HUDEP-2 (cell line): ENCODE results near the gene NPPC.
"Not testable (repeated sequence)": the region's sequence is repeated elsewhere in the genome, so short reads cannot be mapped to it uniquely, and the experiment has no call there.

Source experiments
- DNase-seq, 76 experiments: peaks; one replicate each; lab custom pipeline; 2025; ENCODE audit not compliant: unreplicated experiment in 76 of 76; lab: John Stamatoyannopoulos, UW

NPPC gene

GRCh38 chr2:231926180-231926741 is at the start of gene NPPC:
TSS of gene NPPC (minus strand) at chr2:231926396. CDS start at chr2:231926249, 147 bp downstream.
- peak in 46 of 76 experiments; percentile 5 to 62 (median 28) for DNase-seq

- no peak for DNase-seq
Observed at GRCh38 chr2:231975001-231975400, 48.8 kb upstream of the NPPC start.

DNA sequence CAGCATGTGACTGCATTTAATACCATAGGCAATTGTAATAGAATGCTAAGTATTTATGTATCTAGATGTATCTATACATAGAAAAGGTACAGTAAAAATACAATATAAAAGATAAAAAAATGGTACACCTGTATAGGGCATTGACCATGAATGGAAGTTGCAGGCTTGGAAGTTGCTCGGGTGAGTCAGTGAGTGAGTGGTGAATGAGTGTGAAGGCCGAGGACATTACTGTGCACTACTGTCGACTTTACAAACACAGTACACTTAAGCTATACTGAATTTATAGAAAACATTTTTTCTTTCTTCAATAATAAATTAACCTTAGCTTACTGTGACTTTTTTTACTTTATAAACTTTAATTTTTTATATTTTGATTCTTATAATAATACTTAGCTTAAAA is 44.3 kb upstream of the NPPC start:
- DNase-seq: no peak

GRCh38 chr2:231968820-231969219 is 42.6 kb upstream of the NPPC start:
- no peak for DNase-seq

- DNase-seq: no peak
Observed at GRCh38 chr2:231966886-231967285, 40.7 kb upstream of the NPPC start.

DNA sequence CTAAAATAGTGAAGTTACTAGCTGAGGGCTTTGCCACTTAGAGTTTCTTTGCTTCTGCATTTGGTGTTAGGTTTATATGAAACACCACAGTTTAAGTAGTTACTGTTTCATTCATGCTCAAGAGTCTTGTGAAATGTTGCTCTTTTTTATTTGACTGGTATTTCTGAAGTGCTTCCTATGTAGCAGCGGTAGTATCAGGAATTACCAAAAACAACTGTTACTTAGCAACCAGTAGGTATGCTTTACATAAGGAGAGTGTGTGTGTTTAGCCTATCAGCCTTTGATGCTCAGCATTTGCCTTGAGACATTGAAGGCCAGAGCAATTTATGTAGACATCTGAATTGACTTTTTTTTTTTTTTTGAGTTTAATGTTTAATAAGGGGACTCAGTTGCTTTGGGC is 38.9 kb upstream of the NPPC start:
- DNase-seq: no peak

GRCh38 chr2:231961349-231962166 is 35.4 kb upstream of the NPPC start, which contains the start of gene DIS3L2:
TSS of gene DIS3L2 (plus strand) at chr2:231961713. CDS start at chr2:232014928, 53,215 bp downstream.
- peak in 73 of 76 experiments; percentile 8 to 87 (median 62) for DNase-seq

- peak in 6 of 76 experiments; percentile 32 to 57 (median 40) for DNase-seq
Observed at GRCh38 chr2:231960810-231961348, 34.7 kb upstream of the NPPC start.

DNA sequence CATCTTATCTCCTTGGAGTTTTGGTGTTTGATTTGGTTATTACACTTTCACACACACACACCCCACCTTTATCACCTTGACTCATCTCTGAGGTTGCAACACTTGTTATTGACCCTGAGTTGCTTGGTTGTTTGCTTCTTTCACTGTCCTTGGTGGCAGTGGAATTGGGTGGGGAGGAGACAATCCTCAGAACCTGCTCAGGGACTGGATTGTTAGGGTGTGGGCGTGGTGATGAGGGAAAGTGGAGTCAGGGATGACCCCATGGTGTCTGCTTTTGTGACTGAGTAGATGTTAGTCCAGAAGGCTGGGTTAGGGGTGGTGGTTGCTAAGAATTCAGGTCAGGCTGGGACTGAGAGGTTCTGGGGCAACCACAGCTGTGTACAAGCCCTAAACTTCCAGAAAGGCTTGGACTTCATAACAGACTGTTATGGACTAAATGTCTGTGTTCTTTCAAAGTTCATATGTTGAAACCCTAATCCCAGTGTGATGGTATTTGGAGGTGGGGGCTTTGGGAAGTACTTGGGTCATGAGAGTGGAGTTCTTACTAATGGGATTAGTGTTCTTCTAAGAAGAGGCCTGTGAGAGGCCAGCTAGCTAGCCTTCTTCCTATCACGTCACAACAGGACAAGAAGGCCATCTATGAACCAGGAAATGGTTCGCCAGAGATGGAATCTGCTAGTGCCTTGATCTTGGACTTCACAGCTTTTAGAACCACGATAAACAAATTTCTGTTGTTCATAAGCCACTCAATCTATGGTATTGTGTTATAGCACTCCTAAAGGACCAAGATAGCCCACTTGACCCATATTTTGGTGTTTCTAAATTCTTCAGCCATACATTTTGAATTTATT is 31.9 kb upstream of the NPPC start:
- no peak for DNase-seq

GRCh38 chr2:231955758-231956472 is 29.7 kb upstream of the NPPC start:
- peak in 11 of 76 experiments; percentile 3 to 29 (median 10) for DNase-seq

GRCh38 chr2:231951452-231952035 is 25.3 kb upstream of the NPPC start:
- DNase-seq: no peak

GRCh38 chr2:231947694-231948093 is 21.5 kb upstream of the NPPC start:
- no peak for DNase-seq

GRCh38 chr2:231947112-231947511 is 20.9 kb upstream of the NPPC start:
- not testable (repeated sequence) for DNase-seq

DNA sequence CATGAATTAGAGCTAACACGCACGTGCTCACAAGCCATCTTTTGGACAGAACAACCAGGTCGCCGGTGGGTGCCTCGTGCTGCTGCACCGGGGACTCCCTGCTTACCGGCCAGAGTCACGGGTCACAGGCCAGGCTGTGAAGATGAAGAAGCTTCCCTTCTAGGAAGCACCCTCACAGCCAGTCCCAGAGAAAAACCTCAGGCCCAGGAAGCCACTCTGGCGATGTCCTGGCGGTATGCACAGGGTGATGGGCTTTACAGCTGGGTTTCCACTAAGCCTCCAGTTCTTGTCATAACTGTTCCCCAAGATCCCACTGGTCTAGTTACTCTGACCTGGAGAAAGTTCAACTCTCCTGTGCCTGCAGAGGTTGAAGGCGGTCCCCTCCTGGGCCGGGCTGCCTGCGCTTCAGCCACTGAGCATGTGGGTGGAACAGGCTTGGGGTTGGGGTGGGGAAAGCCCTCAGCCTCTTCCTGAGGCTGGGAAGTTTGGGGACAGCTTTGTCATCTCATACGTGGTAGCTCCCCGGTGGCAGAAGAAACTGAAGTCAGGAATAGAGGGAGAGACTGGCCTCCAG is 20.1 kb upstream of the NPPC start:
- DNase-seq: no peak

DNA sequence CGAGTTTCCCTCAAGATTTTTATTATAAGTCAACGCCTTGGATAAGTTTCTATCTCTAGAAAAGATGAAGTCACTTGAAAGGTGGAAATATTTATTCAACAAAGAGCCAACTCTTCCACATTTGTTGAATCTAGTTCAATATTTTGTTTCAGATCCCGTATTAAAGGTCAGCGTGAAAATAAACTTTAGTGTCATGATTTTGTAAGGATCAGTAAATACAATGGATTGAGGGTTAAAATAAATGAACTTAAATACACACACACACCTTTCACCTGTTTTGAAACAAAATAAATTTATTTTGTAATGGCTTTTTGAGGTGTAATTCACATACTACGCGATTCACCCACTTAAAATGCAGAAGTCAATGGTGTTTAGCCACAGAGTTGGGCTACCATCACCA is 16.0 kb upstream of the NPPC start:
- DNase-seq: no peak

GRCh38 chr2:231941673-231942072 is 15.5 kb upstream of the NPPC start:
- DNase-seq: no peak

DNA sequence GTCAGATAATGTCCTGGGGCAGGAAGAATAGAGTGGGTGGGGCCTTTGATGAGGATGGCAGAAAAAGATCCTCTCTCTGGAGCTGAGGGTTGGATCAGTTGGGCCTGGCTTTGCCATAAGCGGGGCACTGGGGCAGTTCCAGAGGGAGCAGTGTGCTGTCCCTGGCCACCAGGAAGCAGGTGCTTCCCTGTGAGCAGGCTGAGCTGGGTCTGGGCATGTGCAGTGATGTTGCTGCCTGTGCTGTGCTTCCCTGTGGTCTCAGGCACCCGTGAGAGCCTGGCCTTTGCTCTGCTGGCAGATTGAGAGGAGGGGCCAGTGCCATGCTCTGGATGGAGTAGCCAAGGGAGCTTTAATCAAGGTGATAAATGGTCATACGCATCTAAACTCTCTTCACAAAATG is 14.6 kb upstream of the NPPC start:
- no peak for DNase-seq

DNA sequence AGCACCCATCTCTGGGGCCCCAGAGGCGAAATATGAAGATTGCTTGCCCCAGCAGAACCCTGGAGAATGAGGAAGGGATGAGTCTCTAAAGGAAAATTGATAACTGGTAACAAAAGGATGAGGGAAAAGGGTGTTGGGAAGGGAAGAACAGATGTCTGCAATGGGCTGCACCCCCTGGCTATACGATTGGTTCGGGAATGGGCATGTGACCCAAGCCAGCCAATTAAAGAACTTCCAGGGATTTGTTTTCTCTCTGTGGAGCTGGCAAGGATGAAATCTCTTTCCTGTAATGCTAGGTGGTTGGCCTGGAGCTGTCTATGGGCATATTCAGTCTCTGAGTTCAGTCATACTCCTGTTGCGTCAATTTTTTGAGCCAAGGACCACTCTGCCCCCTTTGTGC is 12.8 kb upstream of the NPPC start:
- DNase-seq: no peak

DNA sequence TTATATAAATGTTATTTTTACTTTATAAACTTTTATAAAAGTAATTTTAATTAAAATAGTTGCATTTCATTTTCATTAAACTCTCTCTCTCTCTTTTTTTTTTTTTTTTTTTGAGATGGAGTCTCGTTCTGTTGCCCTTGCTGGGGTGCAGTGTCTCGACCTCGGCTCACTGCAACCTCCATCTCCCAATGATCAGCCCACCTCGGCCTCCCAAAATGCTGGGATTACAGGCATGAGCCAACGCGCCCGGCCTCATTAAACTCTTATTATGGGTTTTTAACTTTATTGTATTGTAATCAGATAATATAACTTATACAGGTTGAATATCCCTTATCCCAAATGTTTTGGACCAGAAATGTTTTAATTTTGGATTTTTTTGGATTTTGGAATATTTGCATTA is 10.9 kb upstream of the NPPC start:
- no peak for DNase-seq

DNA sequence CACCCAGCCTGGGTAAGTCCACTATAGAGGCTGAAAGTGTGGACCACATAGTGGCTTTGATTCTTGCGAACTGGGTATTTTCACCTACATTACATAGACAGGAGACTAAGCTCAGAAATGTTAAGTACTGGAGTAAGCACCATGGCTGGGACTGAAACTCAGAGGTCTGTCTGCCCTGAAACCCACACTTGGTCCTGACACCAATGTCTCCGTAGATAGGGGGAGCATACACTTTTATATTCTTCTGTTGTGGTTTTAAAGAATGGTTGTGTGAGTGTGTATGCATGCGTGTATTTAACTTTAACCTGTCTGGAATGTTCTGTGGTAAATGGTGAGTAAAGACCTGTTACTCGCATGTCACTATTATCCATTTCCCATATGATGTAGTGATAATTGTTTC is 10.3 kb upstream of the NPPC start:
- DNase-seq: no peak
